CD14-positive monocyte (primary cell): ENCODE measurements around the gene CA5B. TPM values are rescaled to one million over a fixed set of nuclear protein-coding genes. Genes with fewer than 3 reads are reported as not detected.
A peak's percentile ranks its signal among the peaks of the same experiment; 100 is the strongest.

Experiments used
- DNase-seq, 3 donors: peaks; one replicate each; pipeline ENCODE4 v3.0.0-alpha.2; 2011 to 2022
- H2AFZ ChIP-seq: 2 replicates; pipeline ENCODE4 v1.6.0; 2012; ENCODE audit warnings: mild to moderate bottlenecking, low read depth, low read length, inconsistent platforms; ENCODE audit not compliant: insufficient read depth, poor library complexity, severe bottlenecking
- H3K27ac ChIP-seq, 2 donors: 1 replicate in 1 of 2; 2 replicates in 1 of 2; pipeline ENCODE4 v1.5.1; 2012 to 2013; ENCODE audit warnings: low read length in 2 of 2, control low read depth in 1 of 2, inconsistent platforms in 1 of 2, low read depth in 1 of 2, mild to moderate bottlenecking in 1 of 2
- H3K27me3 ChIP-seq, 2 donors: one replicate each; pipeline versions ENCODE4 v1.6.0 to v1.6.1; 2011 to 2013; ENCODE audit warnings: low read length in 2 of 2; ENCODE audit not compliant: control insufficient read depth in 2 of 2, insufficient read depth in 2 of 2
- H3K36me3 ChIP-seq, 2 donors: replicated peaks in 1 of 2; 1 replicate in 1 of 2; 2 replicates in 1 of 2; pipeline versions ENCODE4 v1.5.1 to v1.6.1; 2012 to 2013; ENCODE audit warnings: low read length in 2 of 2, control low read depth in 1 of 2, inconsistent platforms in 1 of 2, mild to moderate bottlenecking in 1 of 2; ENCODE audit not compliant: insufficient read depth in 2 of 2, control insufficient read depth in 1 of 2
- H3K4me1 ChIP-seq, 2 donors: 1 replicate in 1 of 2; 2 replicates in 1 of 2; pipeline versions ENCODE4 v1.5.1 to v1.6.1; 2012 to 2013; ENCODE audit warnings: low read length in 2 of 2, control low read depth in 1 of 2, inconsistent platforms in 1 of 2, mild to moderate bottlenecking in 1 of 2, moderate library complexity in 1 of 2; ENCODE audit not compliant: insufficient read depth in 2 of 2, control insufficient read depth in 1 of 2
- H3K4me2 ChIP-seq: replicated peaks from 2 replicates; pipeline ENCODE3; 2012; ENCODE audit warnings: low read length, moderate library complexity, mild to moderate bottlenecking; ENCODE audit not compliant: poor library complexity, severe bottlenecking; ENCODE audit errors: extremely low read depth
- H3K4me3 ChIP-seq, 3 experiments: fragments of 200-600 bp in 1 of 3; sonication (generic) in 1 of 3; replicated peaks in 1 of 3; 1 replicate in 2 of 3; 2 replicates in 1 of 3; pipeline ENCODE4 v1.5.1; 2011 to 2013; ENCODE audit warnings: low read length in 3 of 3, mild to moderate bottlenecking in 3 of 3, control low read depth in 2 of 3, low read depth in 2 of 3, inconsistent platforms in 1 of 3, moderate library complexity in 1 of 3
- H3K79me2 ChIP-seq: 2 replicates; pipeline ENCODE4 v1.6.0; 2012; ENCODE audit warnings: mild to moderate bottlenecking, control low read depth, inconsistent platforms, low read length, moderate library complexity; ENCODE audit not compliant: insufficient read depth
- H3K9ac ChIP-seq: 2 replicates; pipeline ENCODE4 v1.6.0; 2017; ENCODE audit warnings: low read length, mild to moderate bottlenecking; ENCODE audit not compliant: insufficient read depth, poor library complexity, severe bottlenecking
- H3K9me3 ChIP-seq, 2 donors: replicated peaks in 1 of 2; 1 replicate in 1 of 2; 2 replicates in 1 of 2; pipeline versions ENCODE4 v1.5.1 to v1.6.1; 2012 to 2013; ENCODE audit warnings: low read length in 2 of 2, control low read depth in 1 of 2; ENCODE audit not compliant: control insufficient read depth in 1 of 2, insufficient read depth in 1 of 2
- H4K20me1 ChIP-seq: 2 replicates; pipeline ENCODE4 v1.6.0; 2012; ENCODE audit warnings: mild to moderate bottlenecking, low read length, control low read depth, moderate library complexity; ENCODE audit not compliant: insufficient read depth
- H3K27ac Mint-ChIP-seq, 7 donors: one replicate each; pipeline ENCODE4 v1.8.0; 2020; ENCODE audit warnings: mild to moderate bottlenecking in 7 of 7, mixed read lengths in 7 of 7, moderate library complexity in 6 of 7, inconsistent platforms in 2 of 7
- H3K27me3 Mint-ChIP-seq, 3 donors: one replicate each; pipeline ENCODE4 v1.8.0; 2021 to 2022; ENCODE audit warnings: low read depth in 3 of 3, mild to moderate bottlenecking in 3 of 3, mixed read lengths in 3 of 3, moderate library complexity in 3 of 3, inconsistent platforms in 1 of 3
- H3K36me3 Mint-ChIP-seq, 2 donors: one replicate each; pipeline ENCODE4 v1.8.0; 2020; ENCODE audit warnings: mixed read lengths in 2 of 2, inconsistent platforms in 1 of 2, mild to moderate bottlenecking in 1 of 2
- H3K4me1 Mint-ChIP-seq: one replicate; pipeline ENCODE4 v1.8.0; 2020; ENCODE audit warnings: mild to moderate bottlenecking, mixed read lengths
- H3K4me3 Mint-ChIP-seq, 2 donors: one replicate each; pipeline ENCODE4 v1.8.0; 2020; ENCODE audit warnings: mild to moderate bottlenecking in 2 of 2, mixed read lengths in 2 of 2, moderate library complexity in 1 of 2
- H3K9me3 Mint-ChIP-seq, 7 donors: one replicate each; pipeline ENCODE4 v1.8.0; 2020 to 2022; ENCODE audit warnings: mixed read lengths in 7 of 7, mild to moderate bottlenecking in 6 of 7, moderate library complexity in 6 of 7, inconsistent platforms in 2 of 7
- WGBS: methylation state at CpG from one replicate; pipeline ENCODE4 v1.1.5; 2013; ENCODE audit warnings: missing lambda C conversion rate; ENCODE audit not compliant: insufficient coverage; 5-methylcytosine and 5-hydroxymethylcytosine counted together
- intact Hi-C, 2 donors: fragments of 100-400 bp; cut with micrococcal nuclease; formaldehyde crosslinking; loops; one replicate each; pipeline versions ENCODE4 v1.15.0 to v1.15.1; 2023
- polyA plus RNA-seq, 3 donors: library from polyadenylated mRNA; depleted of rRNA in 1 of 3; unstranded in 2 of 3; stranded (reverse) in 1 of 3; fragments of 300-500 nt in 2 of 3; fragments of >200 nt in 1 of 3; fragmentation: Illumina TruSeq in 2 of 3; gene quantifications; 1 replicate in 2 of 3; 2 replicates in 1 of 3; pipeline ENCODE4 v1.2.3, GENCODE V29; 2012 to 2021
- TF ChIP-seq, protein P1 (sequence below): fragments of 200-600 bp; IDR thresholded peaks from one replicate; pipeline ENCODE4 v1.8.0; 2022; ENCODE audit warnings: antibody characterized with exemption, mild to moderate bottlenecking

The CA5B gene
- polyA plus RNA-seq, 3 donors = 6.2 to 24.4 (median 21.4) TPM

DNA sequence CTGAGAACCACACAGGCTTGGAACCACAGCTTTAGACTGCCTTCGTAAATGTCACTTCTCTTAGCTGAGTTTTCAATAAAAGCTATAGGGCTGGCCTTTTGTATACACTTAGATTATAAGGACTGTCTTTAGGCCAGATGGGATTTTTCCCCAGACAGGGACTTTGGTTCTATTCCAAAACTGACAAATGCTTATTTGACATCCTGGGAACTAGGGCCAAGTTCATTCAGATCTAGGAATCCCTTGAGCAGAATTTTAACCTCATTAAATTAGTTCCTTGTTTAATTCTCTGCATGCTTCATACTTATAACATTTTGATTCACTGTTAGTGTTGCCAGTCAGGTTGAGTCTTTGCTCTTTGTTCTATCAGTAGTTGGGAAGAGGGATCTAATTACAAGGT is 75.3 kb downstream of the CA5B start:
- intact Hi-C loops = no loop called here
- peaks cover 21% of the 10 kb centered on the region for H4K20me1 ChIP-seq
- H3K9ac ChIP-seq = no peak overlapping the region
- peaks cover 6% of the 10 kb centered on the region for H3K79me2 ChIP-seq
- H3K27me3 ChIP-seq = no peaks in the 10 kb centered on the region
- Mint-ChIP-seq H3K27ac (peak overlapping the region in 1 of 7 donors; percentile 6), H3K27me3 (peaks cover 0 to 11% (median 0%) of the 10 kb centered on the region in 3 donors), H3K4me3 (no peak overlapping the region), H3K4me1 (peaks cover 12% of the 10 kb centered on the region), H3K9me3 (no peaks in the 10 kb centered on the region), H3K36me3 (peaks cover 54 to 89% of the 10 kb centered on the region in 2 donors)
- TF ChIP-seq, protein P1, sequence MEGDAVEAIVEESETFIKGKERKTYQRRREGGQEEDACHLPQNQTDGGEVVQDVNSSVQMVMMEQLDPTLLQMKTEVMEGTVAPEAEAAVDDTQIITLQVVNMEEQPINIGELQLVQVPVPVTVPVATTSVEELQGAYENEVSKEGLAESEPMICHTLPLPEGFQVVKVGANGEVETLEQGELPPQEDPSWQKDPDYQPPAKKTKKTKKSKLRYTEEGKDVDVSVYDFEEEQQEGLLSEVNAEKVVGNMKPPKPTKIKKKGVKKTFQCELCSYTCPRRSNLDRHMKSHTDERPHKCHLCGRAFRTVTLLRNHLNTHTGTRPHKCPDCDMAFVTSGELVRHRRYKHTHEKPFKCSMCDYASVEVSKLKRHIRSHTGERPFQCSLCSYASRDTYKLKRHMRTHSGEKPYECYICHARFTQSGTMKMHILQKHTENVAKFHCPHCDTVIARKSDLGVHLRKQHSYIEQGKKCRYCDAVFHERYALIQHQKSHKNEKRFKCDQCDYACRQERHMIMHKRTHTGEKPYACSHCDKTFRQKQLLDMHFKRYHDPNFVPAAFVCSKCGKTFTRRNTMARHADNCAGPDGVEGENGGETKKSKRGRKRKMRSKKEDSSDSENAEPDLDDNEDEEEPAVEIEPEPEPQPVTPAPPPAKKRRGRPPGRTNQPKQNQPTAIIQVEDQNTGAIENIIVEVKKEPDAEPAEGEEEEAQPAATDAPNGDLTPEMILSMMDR = no peak
- H3K27ac ChIP-seq = no peak overlapping the region
- no peak overlapping the region for H3K4me3 ChIP-seq
- DNase-seq = no peak
- H3K4me2 ChIP-seq = no peak overlapping the region
- no peaks in the 10 kb centered on the region for H3K9me3 ChIP-seq
- peaks cover 5 to 12% of the 10 kb centered on the region in 2 donors for H3K4me1 ChIP-seq
- 100% methylated on average over 1 of the region's 1 CpG for WGBS
- H3K36me3 ChIP-seq = peaks cover 75 to 99% of the 10 kb centered on the region in 2 donors
- H2AFZ ChIP-seq = no peak overlapping the region

DNA sequence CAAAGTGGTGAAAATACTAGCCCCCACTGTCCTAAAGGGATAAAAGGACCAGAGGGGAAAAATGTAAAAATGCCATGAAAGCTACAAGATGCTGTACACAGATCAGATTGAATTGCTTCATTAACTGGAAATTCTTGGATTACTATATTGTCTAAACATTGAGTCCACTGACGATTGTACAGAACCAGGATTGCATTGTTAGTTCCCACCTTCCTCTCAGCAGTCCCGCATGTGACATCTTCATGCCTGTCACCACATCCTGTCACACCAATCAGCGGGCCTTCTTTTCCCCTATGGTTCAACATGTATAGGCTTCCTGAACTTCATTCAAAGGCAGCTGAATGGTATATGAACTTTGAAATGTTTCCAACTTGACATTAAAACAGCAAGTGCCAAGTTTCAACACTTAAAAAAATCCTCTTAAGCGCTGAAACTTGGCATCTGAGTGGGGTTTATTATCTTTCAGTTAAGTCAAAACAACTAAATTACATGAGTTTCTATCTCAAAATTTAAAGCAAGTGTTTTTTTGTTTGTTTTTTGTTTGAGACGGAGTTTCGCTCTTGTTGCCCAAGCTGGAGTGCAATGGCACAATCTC is 76.8 kb downstream of the CA5B start:
- Mint-ChIP-seq H3K4me1 (peaks cover 12% of the 10 kb centered on the region), H3K36me3 (peaks cover 46 to 84% of the 10 kb centered on the region in 2 donors), H3K9me3 (no peaks in the 10 kb centered on the region), H3K27me3 (peaks cover 0 to 9% (median 0%) of the 10 kb centered on the region in 3 donors), H3K4me3 (no peak overlapping the region), H3K27ac (no peak overlapping the region)
- WGBS = 33% methylated on average over 1 of the region's 6 CpGs
- Histone ChIP-seq H3K4me1 (peaks cover 5 to 12% of the 10 kb centered on the region in 2 donors), H3K27ac (no peak overlapping the region), H3K36me3 (peaks cover 73 to 98% of the 10 kb centered on the region in 2 donors), H3K4me3 (no peak overlapping the region), H3K9me3 (no peaks in the 10 kb centered on the region), H3K27me3 (no peaks in the 10 kb centered on the region), H3K9ac (no peak overlapping the region), H2AFZ (no peak overlapping the region), H4K20me1 (peaks cover 21% of the 10 kb centered on the region), H3K79me2 (peaks cover 6% of the 10 kb centered on the region), H3K4me2 (no peak overlapping the region)
- TF ChIP-seq, protein P1 = no peak
- DNase-seq = peak in 1 of 3 donors; percentile 6
- intact Hi-C loops = no loop called here
